Astrocyte (in vitro differentiated cells and primary cell): Measurements from ENCODE around the gene TNRC6A. TPM values are rescaled to one million over a fixed set of nuclear protein-coding genes. Genes with fewer than 3 reads are reported as not detected.
"Not testable (repeated sequence)": the region's sequence is repeated elsewhere in the genome, so short reads cannot be mapped to it uniquely, and the experiment has no call there.

Experiments
- DNase-seq: peaks from one replicate; pipeline ENCODE4 v3.0.0-alpha.2; 2010; ENCODE audit warnings: low read depth
- FAIRE-seq: peaks from 2 replicates; lab custom pipeline; 2011; peaks lifted over from hg19 to GRCh38; lab: Jason Lieb, UNC
- H2AFZ ChIP-seq: 2 replicates; pipeline ENCODE4 v1.6.0; 2012; ENCODE audit warnings: low read depth, low read length, inconsistent platforms
- H3K27ac ChIP-seq: 2 replicates; pipeline ENCODE4 v1.5.1; 2011; ENCODE audit warnings: low read depth, low read length, inconsistent platforms
- H3K27me3 ChIP-seq: 2 replicates; pipeline ENCODE4 v1.6.0; 2011; ENCODE audit warnings: low read length, inconsistent platforms; ENCODE audit not compliant: insufficient read depth
- H3K36me3 ChIP-seq: 2 replicates; pipeline ENCODE4 v1.5.1; 2011; ENCODE audit warnings: low read length, inconsistent platforms; ENCODE audit not compliant: insufficient read depth
- H3K4me1 ChIP-seq: 2 replicates; pipeline ENCODE4 v1.5.1; 2011; ENCODE audit warnings: low read length, inconsistent platforms; ENCODE audit not compliant: insufficient read depth
- H3K4me2 ChIP-seq: 2 replicates; pipeline ENCODE4 v1.6.0; 2012; ENCODE audit warnings: low read length, inconsistent platforms
- H3K4me3 ChIP-seq: 2 replicates; pipeline ENCODE4 v1.5.1; 2011; ENCODE audit warnings: low read depth, mild to moderate bottlenecking, low read length, inconsistent platforms; ENCODE audit not compliant: insufficient read depth
- H3K79me2 ChIP-seq: 2 replicates; pipeline ENCODE4 v1.6.0; 2012; ENCODE audit warnings: mild to moderate bottlenecking, low read length, inconsistent platforms; ENCODE audit not compliant: insufficient read depth
- H3K9ac ChIP-seq: 2 replicates; pipeline ENCODE4 v1.6.0; 2012; ENCODE audit warnings: mild to moderate bottlenecking, low read length, inconsistent platforms
- H3K9me3 ChIP-seq: 2 replicates; pipeline ENCODE4 v1.5.1; 2012; ENCODE audit warnings: low read depth, mild to moderate bottlenecking, low read length, inconsistent platforms; ENCODE audit not compliant: insufficient read depth
- H4K20me1 ChIP-seq: 2 replicates; pipeline ENCODE4 v1.6.0; 2012; ENCODE audit warnings: low read length, inconsistent platforms; ENCODE audit not compliant: insufficient read depth
- H3K27ac Mint-ChIP-seq: one replicate; pipeline ENCODE4 v1.8.0; 2021; ENCODE audit warnings: mild to moderate bottlenecking, mixed read lengths; ENCODE audit not compliant: unreplicated experiment
- H3K27me3 Mint-ChIP-seq: one replicate; pipeline ENCODE4 v1.8.0; 2021; ENCODE audit warnings: low read depth, mixed read lengths; ENCODE audit not compliant: unreplicated experiment
- H3K36me3 Mint-ChIP-seq: one replicate; pipeline ENCODE4 v1.8.0; 2021; ENCODE audit warnings: low read depth, mixed read lengths; ENCODE audit not compliant: unreplicated experiment
- H3K4me1 Mint-ChIP-seq: one replicate; pipeline ENCODE4 v1.8.0; 2021; ENCODE audit warnings: low read depth, mixed read lengths; ENCODE audit not compliant: unreplicated experiment
- H3K4me3 Mint-ChIP-seq: one replicate; pipeline ENCODE4 v1.8.0; 2021; ENCODE audit warnings: mild to moderate bottlenecking, moderate library complexity, mixed read lengths; ENCODE audit not compliant: unreplicated experiment
- H3K9me3 Mint-ChIP-seq: one replicate; pipeline ENCODE4 v1.8.0; 2021; ENCODE audit warnings: mild to moderate bottlenecking, mixed read lengths; ENCODE audit not compliant: unreplicated experiment
- EZH2 ChIP-seq: IDR thresholded peaks from 2 replicates; pipeline ENCODE4 v1.6.1; 2012; ENCODE audit warnings: mild to moderate bottlenecking, low read length, inconsistent platforms; ENCODE audit not compliant: insufficient read depth
- total RNA-seq: library from RNA; stranded (reverse); gene quantifications from 2 replicates; pipeline ENCODE4 v1.2.1, GENCODE V29; 2021
- TF ChIP-seq, protein P1 (sequence below): IDR thresholded peaks from 2 replicates; pipeline ENCODE4 v1.5.1; 2011; ENCODE audit warnings: low read depth, mild to moderate bottlenecking, inconsistent platforms, low read length, moderate library complexity; ENCODE audit not compliant: insufficient read depth

Gene TNRC6A
- total RNA-seq, 1 donor from 2014 or later, result 51.1 TPM

DNA sequence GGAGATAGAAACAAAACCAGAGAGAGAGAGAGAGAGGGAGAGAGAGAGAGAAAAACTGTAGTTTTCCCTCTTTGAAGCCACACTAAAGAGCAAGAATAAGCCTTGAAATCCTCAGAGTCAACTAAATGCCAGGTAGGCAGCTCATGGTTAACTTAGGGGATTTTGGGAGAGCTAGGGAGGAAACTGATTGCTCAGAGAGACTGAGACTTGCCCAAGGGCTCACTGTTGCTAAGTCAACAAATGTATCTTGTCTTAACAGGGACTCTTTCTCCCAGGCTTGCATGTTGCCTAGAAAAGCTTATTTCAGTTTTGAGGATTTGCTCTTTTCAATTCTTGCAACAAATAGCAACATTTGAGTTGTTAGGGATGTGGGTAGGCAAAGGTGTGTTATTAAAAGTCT, 111.8 kb downstream of the TNRC6A start:
- TF ChIP-seq EZH2, result no peak
- TF ChIP-seq, protein P1, sequence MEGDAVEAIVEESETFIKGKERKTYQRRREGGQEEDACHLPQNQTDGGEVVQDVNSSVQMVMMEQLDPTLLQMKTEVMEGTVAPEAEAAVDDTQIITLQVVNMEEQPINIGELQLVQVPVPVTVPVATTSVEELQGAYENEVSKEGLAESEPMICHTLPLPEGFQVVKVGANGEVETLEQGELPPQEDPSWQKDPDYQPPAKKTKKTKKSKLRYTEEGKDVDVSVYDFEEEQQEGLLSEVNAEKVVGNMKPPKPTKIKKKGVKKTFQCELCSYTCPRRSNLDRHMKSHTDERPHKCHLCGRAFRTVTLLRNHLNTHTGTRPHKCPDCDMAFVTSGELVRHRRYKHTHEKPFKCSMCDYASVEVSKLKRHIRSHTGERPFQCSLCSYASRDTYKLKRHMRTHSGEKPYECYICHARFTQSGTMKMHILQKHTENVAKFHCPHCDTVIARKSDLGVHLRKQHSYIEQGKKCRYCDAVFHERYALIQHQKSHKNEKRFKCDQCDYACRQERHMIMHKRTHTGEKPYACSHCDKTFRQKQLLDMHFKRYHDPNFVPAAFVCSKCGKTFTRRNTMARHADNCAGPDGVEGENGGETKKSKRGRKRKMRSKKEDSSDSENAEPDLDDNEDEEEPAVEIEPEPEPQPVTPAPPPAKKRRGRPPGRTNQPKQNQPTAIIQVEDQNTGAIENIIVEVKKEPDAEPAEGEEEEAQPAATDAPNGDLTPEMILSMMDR, result no peak
- H3K27ac Mint-ChIP-seq, result no peak overlapping the region
- no peaks in the 10 kb centered on the region for H3K27me3 Mint-ChIP-seq
- peaks cover 11% of the 10 kb centered on the region for H3K4me1 ChIP-seq
- FAIRE-seq (no peak), DNase-seq (no peak)
- no peak overlapping the region for H3K4me2 ChIP-seq
- no peak overlapping the region for H3K4me3 Mint-ChIP-seq
- peaks cover 3% of the 10 kb centered on the region for H3K9me3 Mint-ChIP-seq
- no peaks in the 10 kb centered on the region for H3K36me3 ChIP-seq
- H3K27ac ChIP-seq, result no peak overlapping the region
- no peaks in the 10 kb centered on the region for H3K9me3 ChIP-seq
- peaks cover 8% of the 10 kb centered on the region for H3K4me1 Mint-ChIP-seq
- no peaks in the 10 kb centered on the region for H3K79me2 ChIP-seq
- H4K20me1 ChIP-seq, result no peaks in the 10 kb centered on the region
- H3K27me3 ChIP-seq, result no peaks in the 10 kb centered on the region
- H3K4me3 ChIP-seq, result no peak overlapping the region
- no peak overlapping the region for H2AFZ ChIP-seq
- no peaks in the 10 kb centered on the region for H3K36me3 Mint-ChIP-seq
- no peak overlapping the region for H3K9ac ChIP-seq

DNA sequence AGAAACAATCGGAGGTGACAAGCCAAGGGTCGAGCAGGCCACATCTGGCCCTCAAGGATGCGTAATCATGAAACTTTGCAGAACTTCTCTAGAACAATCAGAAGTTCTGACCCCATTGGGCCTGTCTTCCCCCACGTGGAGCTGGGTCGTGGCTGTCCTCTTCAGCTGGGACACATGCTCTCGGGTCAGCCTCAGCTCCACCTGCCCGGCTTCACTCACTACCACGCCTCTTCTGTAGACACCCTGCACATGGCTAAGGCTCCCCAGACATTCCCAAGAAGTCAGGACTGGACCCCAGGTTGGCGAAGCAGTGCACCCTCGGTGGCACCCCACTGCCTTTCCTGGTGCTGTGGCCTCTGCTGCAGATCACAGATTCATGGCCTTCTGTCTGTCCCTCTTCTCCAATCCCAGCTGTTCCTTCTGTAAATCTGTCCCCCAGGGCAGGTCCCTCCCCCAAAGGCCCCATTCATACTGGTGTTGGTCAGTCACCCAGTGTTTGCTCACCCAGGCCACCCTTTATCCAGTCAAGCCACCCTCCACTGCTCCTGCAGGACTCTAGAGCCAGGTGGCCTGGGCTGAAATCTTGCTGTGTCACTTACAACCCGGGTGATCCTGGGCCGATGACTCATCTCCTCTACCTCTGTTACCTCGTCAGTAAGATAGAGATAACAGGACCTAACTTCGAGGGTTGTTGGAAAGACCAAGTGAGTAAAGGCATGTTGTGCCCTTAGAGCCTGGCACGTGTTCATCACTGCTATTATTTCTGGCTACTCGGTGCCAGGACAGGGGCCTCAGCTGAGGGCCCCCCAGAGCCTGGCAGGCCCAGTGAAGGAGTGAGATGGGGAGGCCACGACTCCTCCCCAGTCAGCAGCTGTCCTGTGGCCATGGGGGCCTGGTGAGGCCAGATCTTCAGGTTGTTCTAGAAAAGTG, 114.9 kb downstream of the TNRC6A start:
- no peak overlapping the region for H3K27ac ChIP-seq
- Mint-ChIP-seq H3K27me3 (peaks cover 6% of the 10 kb centered on the region), H3K9me3 (peaks cover 3% of the 10 kb centered on the region), H3K4me1 (peaks cover 5% of the 10 kb centered on the region), H3K27ac (no peak overlapping the region), H3K36me3 (no peaks in the 10 kb centered on the region), H3K4me3 (no peak overlapping the region)
- no peaks in the 10 kb centered on the region for H3K36me3 ChIP-seq
- H3K27me3 ChIP-seq, result no peaks in the 10 kb centered on the region
- H3K79me2 ChIP-seq, result no peaks in the 10 kb centered on the region
- H3K4me3 ChIP-seq, result no peak overlapping the region
- FAIRE-seq (no peak), DNase-seq (peak; percentile 20)
- TF ChIP-seq EZH2, result no peak
- TF ChIP-seq, protein P1, result no peak
- H4K20me1 ChIP-seq, result no peaks in the 10 kb centered on the region
- no peak overlapping the region for H3K4me2 ChIP-seq
- no peaks in the 10 kb centered on the region for H3K9me3 ChIP-seq
- H3K4me1 ChIP-seq, result peaks cover 10% of the 10 kb centered on the region
- H3K9ac ChIP-seq, result no peak overlapping the region
- no peak overlapping the region for H2AFZ ChIP-seq

DNA sequence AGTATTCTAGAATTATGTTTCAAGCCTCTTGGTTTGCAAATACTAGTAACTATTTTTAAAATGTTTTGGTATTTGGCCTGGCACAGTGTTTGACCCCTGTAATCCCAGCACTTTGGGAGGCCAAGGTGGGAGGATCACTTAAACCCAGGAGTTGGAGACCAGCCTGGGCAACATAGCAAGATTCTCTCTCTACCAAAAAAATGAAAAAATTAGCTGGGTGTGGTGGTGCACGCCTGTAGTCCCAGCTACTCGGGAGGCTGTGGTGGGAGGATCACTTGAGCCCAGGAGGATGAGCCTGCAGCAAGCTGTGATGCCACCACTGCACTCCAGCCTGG, 115.5 kb downstream of the TNRC6A start:
- FAIRE-seq, H3K79me2 ChIP-seq, H3K27me3 Mint-ChIP-seq, H3K27me3 ChIP-seq, H3K36me3 Mint-ChIP-seq, H3K4me2 ChIP-seq, H3K9ac ChIP-seq, H3K36me3 ChIP-seq, DNase-seq, H3K9me3 ChIP-seq, H2AFZ ChIP-seq, H3K27ac ChIP-seq, H3K4me3 Mint-ChIP-seq, H3K27ac Mint-ChIP-seq, H3K9me3 Mint-ChIP-seq, H4K20me1 ChIP-seq, H3K4me1 ChIP-seq, H3K4me1 Mint-ChIP-seq, H3K4me3 ChIP-seq: not testable (repeated sequence)
